Keratinocyte (primary cell): ENCODE data around the gene IGFN1. TPM values are rescaled to one million over a fixed set of nuclear protein-coding genes. Genes with fewer than 3 reads are reported as not detected.

Experiments used
- DNase-seq: peaks from one replicate; pipeline ENCODE4 v3.0.0-alpha.2; 2011; ENCODE audit warnings: low read depth, missing footprints, low spot score
- FAIRE-seq: peaks from 2 replicates; lab custom pipeline; 2011; peaks lifted over from hg19 to GRCh38; lab: Jason Lieb, UNC
- H2AFZ ChIP-seq: 2 replicates; pipeline ENCODE4 v1.6.0; 2012; ENCODE audit warnings: low read length, control low read depth, inconsistent platforms; ENCODE audit not compliant: control insufficient read depth
- H3K27ac ChIP-seq: 2 replicates; pipeline ENCODE4 v1.5.1; 2011; ENCODE audit warnings: low read length; ENCODE audit not compliant: control insufficient read depth, insufficient read depth
- H3K27me3 ChIP-seq: 3 replicates; pipeline ENCODE4 v1.6.0; 2011; ENCODE audit warnings: low read length; ENCODE audit not compliant: control insufficient read depth, insufficient read depth; ENCODE audit errors: extremely low read depth
- H3K36me3 ChIP-seq, 2 experiments: 2 replicates in 1 of 2; 3 replicates in 1 of 2; pipeline ENCODE4 v1.5.1; 2011; ENCODE audit warnings: low read length in 2 of 2, mild to moderate bottlenecking in 1 of 2; ENCODE audit not compliant: control insufficient read depth in 2 of 2, insufficient read depth in 2 of 2; ENCODE audit errors: extremely low read depth in 1 of 2
- H3K4me1 ChIP-seq: 3 replicates; pipeline ENCODE4 v1.5.1; 2011; ENCODE audit warnings: low read length; ENCODE audit not compliant: control insufficient read depth, insufficient read depth; ENCODE audit errors: extremely low read depth
- H3K4me2 ChIP-seq: 3 replicates; pipeline ENCODE4 v1.6.0; 2011; ENCODE audit warnings: low read depth, low read length; ENCODE audit not compliant: control insufficient read depth, insufficient read depth; ENCODE audit errors: extremely low read depth
- H3K4me3 ChIP-seq, 3 experiments: fragments of 200-600 bp in 1 of 3; sonication (generic) in 1 of 3; 2 replicates in 2 of 3; 3 replicates in 1 of 3; pipeline ENCODE4 v1.5.1; 2011 to 2016; ENCODE audit warnings: low read length in 3 of 3, mild to moderate bottlenecking in 3 of 3, control low read depth in 2 of 3, inconsistent platforms in 1 of 3, low read depth in 1 of 3, mixed read lengths in 1 of 3, mixed run types in 1 of 3, moderate library complexity in 1 of 3; ENCODE audit not compliant: control insufficient read depth in 2 of 3, insufficient read depth in 2 of 3; ENCODE audit errors: extremely low read depth in 1 of 3
- H3K79me2 ChIP-seq: 2 replicates; pipeline ENCODE4 v1.6.0; 2012; ENCODE audit warnings: low read length; ENCODE audit not compliant: control insufficient read depth, insufficient read depth
- H3K9ac ChIP-seq: 3 replicates; pipeline ENCODE4 v1.6.0; 2011; ENCODE audit warnings: low read length; ENCODE audit not compliant: control insufficient read depth, insufficient read depth; ENCODE audit errors: extremely low read depth
- H3K9me1 ChIP-seq: 3 replicates; pipeline ENCODE4 v1.6.0; 2011; ENCODE audit warnings: low read length; ENCODE audit not compliant: control insufficient read depth, insufficient read depth; ENCODE audit errors: extremely low read depth
- H3K9me3 ChIP-seq: 2 replicates; pipeline ENCODE4 v1.5.1; 2012; ENCODE audit warnings: low read depth, low read length; ENCODE audit not compliant: control insufficient read depth
- H4K20me1 ChIP-seq: 3 replicates; pipeline ENCODE4 v1.6.0; 2011; ENCODE audit warnings: low read length; ENCODE audit not compliant: control insufficient read depth, insufficient read depth; ENCODE audit errors: extremely low read depth
- CTCF ChIP-seq, 3 experiments: IDR thresholded peaks in 1 of 3; conservative IDR thresholded peaks in 1 of 3; optimal IDR thresholded peaks in 1 of 3; 2 replicates in 2 of 3; 3 replicates in 1 of 3; pipeline versions ENCODE3 to v1.5.1; 2011; ENCODE audit warnings: low read length in 3 of 3, mild to moderate bottlenecking in 3 of 3, moderate library complexity in 2 of 3, control low read depth in 1 of 3, inconsistent platforms in 1 of 3; ENCODE audit not compliant: insufficient read depth in 2 of 3; ENCODE audit errors: extremely low read depth in 1 of 3
- EZH2 ChIP-seq: IDR thresholded peaks from one replicate; pipeline ENCODE4 v1.6.1; 2012; ENCODE audit warnings: inconsistent platforms, mild to moderate bottlenecking, low read length, moderate library complexity
- dilution Hi-C: fragments of 300-500 bp; cut with MboI; formaldehyde crosslinking; loops from one replicate; pipeline ENCODE4 v1.7.0; 2020; ENCODE audit warnings: low sequenced_read_pairs; ENCODE audit not compliant: extremely low pct_ligation_motif_present
- polyA plus RNA-seq, 5 experiments: library from polyadenylated mRNA; depleted of rRNA in 3 of 5; stranded (reverse) in 3 of 5; stranded (forward) in 1 of 5; unstranded in 1 of 5; fragments of >200 nt; gene quantifications; 1 replicate in 1 of 5; 2 replicates in 3 of 5; 3 replicates in 1 of 5; pipeline versions ENCODE4 v1.2.1 to v1.2.3, GENCODE V29; 2011 to 2012; ENCODE audit warnings: missing spikeins in 2 of 5, low read depth in 1 of 5, low replicate concordance in 1 of 5

Gene IGFN1
- polyA plus RNA-seq, 1 donor (not counting 4 experiments of a cell fraction or from before 2014, with no cell fraction given): not detected

- no peak overlapping the region for H3K4me2 ChIP-seq
Observed at GRCh38 chr1:201258763-201259230, 68.2 kb downstream of the IGFN1 start.

GRCh38 chr1:201259476-201260235, 69.0 kb downstream of the IGFN1 start:
- Histone ChIP-seq H3K4me2 (peak overlapping the region; percentile 76), H3K9ac (peak overlapping the region; percentile 85), H3K27ac (peak overlapping the region; percentile 92), H3K9me1 (no peaks in the 10 kb centered on the region), H3K4me3 (peak overlapping the region; percentile 19 to 49 (median 39)), H3K9me3 (no peaks in the 10 kb centered on the region), H3K27me3 (no peaks in the 10 kb centered on the region), H3K36me3 (no peaks in the 10 kb centered on the region), H4K20me1 (no peaks in the 10 kb centered on the region), H2AFZ (peak overlapping the region; percentile 64), H3K79me2 (no peaks in the 10 kb centered on the region), H3K4me1 (peaks cover 29% of the 10 kb centered on the region)
- peak; percentile 73 for DNase-seq
- TF ChIP-seq CTCF (optimal IDR thresholded peaks at IDR 0.05 in 1 of 3, IDR thresholded peaks at IDR 0.05 in 1 of 3, conservative IDR thresholded peaks at IDR 0.05 in 1 of 3; ENCODE audit: extremely low read depth in 1 of 3, insufficient read depth in 2 of 3, low read length in 3 of 3) (peak; percentile 4 to 24 (median 18)), EZH2 (no peak)
- FAIRE-seq: peak; percentile 63
- dilution Hi-C loops: no loop called here

More at GRCh38 chr1:201258763-201259230, 68.2 kb downstream of the IGFN1 start:
- TF ChIP-seq EZH2 (no peak), CTCF (optimal IDR thresholded peaks at IDR 0.05 in 1 of 3, IDR thresholded peaks at IDR 0.05 in 1 of 3, conservative IDR thresholded peaks at IDR 0.05 in 1 of 3; ENCODE audit: extremely low read depth in 1 of 3, insufficient read depth in 2 of 3, low read length in 3 of 3) (peak in 1 of 3 experiments; percentile 14)
- H4K20me1 ChIP-seq: no peaks in the 10 kb centered on the region
- no peak overlapping the region for H2AFZ ChIP-seq
- FAIRE-seq (no peak), DNase-seq (no peak)
- H3K79me2 ChIP-seq: no peaks in the 10 kb centered on the region
- dilution Hi-C loops: no loop called here
- no peaks in the 10 kb centered on the region for H3K9me3 ChIP-seq
- no peak overlapping the region for H3K4me3 ChIP-seq
- H3K9ac ChIP-seq: no peak overlapping the region
- H3K27ac ChIP-seq: peak overlapping the region; percentile 92
- H3K4me1 ChIP-seq: peaks cover 29% of the 10 kb centered on the region
- H3K36me3 ChIP-seq: no peaks in the 10 kb centered on the region
- H3K9me1 ChIP-seq: no peaks in the 10 kb centered on the region
- no peaks in the 10 kb centered on the region for H3K27me3 ChIP-seq
